HG03045 (cell line): Measurements from ENCODE around the gene FLT1.

Experiments
- ATAC-seq: cut with Tn5 transposase; IDR thresholded peaks from one replicate; pipeline ENCODE4 v1.9.1; 2021; ENCODE audit warnings: mild to moderate bottlenecking, moderate library complexity; ENCODE audit not compliant: unreplicated experiment

FLT1 gene

DNA sequence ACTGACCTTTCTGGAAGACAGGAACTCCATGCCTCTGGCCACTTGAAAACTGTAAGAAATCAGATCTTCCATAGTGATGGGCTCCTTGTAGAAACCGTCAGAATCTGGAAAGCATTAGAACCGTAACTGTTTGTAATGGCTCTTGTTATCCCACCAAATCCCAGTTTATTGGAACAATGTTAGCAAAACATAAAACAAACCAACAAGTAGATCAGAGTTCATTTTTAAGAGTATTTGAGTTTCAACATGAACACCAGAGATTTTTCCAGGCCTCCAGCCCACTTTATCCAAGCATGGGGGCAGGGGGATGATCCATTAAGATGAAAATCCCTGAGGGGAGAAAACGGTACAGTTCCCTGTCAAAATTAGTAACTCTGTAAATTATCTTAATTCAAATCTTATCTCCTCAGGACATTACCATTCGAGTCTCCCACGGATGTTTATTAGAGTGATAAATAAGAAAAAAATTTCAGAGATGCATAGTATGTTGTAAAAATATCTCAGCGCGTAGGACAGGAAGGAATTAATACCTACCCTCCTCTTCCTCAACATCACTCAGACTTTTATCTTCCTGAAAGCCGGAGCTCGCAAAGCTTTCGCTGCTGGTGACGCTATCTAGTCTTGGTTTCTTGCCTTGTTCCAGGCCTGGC lies 172.5 kb downstream of the FLT1 start:
- ATAC-seq, result no peak

DNA sequence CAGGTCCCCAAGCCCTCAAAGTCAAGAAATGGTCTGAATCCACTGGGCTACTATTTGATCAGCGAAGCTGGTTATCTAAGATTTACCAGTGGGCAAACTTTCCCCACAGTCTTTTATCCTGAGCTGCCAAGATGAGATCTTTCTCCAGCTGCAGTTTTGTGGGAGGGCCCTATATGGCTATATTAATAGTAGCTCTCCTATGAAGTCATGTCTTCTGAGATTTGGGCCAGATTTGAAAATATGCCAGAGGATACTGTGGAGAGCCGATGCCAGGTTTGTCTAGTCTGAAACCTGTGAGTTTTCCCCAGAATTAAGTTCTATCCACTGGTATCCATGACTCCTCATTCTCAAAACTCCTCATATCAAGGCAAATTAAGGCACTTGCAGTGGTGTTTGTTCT lies 173.2 kb downstream of the FLT1 start:
- ATAC-seq, result no peak

DNA sequence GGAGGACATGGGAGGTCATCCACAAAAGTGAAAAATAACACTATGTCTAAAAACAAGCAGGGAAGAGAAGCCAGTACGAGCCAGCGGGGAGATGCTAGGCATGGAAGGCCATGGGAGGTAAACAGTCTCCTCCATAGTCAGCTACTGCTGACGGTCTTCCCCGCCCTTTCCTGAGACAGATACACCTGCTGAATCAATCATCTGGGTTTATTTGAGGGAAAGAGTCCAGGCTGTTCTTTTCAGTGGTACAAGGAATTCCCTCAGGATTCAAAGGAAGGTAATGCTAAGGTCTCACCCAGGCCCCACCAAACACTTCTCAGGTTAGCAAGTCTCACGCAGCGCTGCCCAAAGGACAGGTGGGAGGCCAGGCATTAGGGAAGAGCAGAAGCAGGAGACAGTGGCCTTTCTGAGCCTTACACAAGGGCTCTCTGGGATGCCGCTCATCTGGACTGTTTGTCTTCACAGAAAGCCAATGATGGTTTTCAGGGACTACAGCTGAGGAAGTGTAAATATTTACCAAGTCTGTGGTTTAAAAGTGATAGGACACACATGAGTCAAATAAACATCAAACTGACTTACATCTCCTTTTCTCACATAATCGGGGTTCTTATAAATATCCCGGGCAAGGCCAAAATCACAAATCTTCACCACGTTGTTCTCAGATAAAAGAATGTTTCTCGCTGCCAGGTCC lies 173.9 kb downstream of the FLT1 start:
- ATAC-seq, result no peak

DNA sequence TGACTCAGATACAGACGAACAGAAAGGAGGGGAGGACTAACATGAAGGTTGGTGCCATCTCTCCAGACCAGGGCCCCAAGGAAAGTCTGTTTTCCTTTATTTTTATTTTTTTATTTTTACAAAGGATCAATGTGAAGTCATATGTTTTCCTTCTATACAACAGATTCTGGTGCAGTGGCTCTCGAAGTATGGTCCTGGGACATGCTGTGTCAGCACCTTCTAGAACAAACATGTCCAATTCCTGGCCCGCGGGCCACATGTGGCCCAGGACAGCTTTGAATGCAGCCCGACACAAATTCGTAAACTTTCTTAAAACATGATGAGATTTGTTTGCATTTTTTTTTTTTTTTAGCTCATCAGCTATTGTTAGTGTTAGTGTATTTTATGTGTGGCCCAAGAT lies 174.7 kb downstream of the FLT1 start:
- ATAC-seq, result no peak

DNA sequence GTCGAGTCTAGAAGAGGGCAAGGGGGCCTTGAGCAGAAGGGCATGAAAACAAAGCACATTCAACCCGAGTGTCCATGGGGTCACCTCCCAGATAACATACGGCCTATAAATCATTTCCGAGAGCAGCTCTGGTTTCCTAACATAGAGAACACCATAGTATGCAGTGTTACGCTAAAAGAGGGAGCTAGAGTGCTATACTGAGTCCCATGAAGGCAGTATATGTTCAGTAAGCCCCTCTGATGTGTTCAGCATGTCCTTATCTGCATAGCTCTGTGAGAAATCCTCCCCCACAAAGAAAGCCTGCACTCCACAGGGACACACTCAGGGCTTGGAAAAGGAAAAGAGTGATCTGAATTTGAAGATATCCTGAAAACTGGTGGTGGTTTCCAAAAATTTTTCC lies 175.4 kb downstream of the FLT1 start:
- ATAC-seq, result no peak

DNA sequence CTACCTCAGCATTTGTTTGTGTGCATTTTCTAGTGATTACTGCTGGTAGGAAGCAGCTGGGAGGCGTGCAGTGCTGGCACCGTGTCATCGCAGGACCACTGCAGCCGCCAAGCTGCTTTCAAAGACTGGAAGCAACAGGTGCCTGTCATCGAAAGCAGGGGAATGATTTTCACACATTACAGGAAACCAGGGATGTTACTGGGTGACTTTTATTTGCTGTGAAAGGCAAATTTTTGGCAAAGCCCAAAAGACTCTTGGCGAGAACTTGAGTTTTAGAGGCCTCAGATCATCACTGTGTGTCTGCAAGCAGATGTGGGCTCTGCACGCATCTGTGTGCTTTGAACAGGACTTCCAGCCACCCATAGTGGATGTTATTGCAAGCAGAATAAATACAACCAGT lies 176.4 kb downstream of the FLT1 start:
- no peak for ATAC-seq

DNA sequence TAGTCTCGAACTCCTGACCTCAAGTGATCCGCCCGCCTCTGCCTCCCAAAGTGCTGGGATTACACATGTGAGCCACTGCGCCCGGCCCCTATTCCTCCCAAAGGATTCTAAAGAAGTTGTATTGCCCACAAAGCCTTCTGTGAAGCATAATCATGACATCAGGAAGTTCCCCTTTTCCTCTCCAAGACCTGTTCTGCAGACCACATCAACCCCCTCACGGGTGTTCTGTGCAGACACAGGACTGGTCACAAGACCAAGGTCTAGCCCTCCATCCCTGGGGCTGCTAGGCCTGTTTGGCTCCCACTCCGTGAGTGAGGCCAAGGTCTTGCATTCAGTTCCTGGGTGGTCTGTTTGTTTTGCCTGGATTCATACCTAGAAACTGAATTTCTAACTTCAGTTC lies 178.1 kb downstream of the FLT1 start:
- no peak for ATAC-seq

DNA sequence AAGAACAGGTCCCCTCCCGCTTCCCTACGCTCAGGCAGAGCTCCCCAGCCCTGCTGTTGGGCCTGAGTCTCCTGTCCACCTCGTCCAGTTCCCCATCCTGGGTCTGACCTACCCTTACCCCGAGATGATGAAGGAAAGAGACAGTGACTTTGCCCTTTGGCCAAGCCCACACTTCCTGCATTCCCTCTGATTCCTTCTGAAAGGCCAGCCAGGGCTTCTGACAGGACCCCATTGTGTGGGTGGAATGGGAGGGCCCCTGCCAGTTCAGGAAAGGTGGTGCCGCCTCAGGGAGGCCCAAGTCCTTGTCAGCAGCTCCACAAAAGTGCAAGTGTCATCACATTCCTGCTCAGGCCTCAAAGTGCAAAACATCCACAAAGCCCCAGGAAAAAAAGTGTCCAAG lies 178.8 kb downstream of the FLT1 start:
- no peak for ATAC-seq

DNA sequence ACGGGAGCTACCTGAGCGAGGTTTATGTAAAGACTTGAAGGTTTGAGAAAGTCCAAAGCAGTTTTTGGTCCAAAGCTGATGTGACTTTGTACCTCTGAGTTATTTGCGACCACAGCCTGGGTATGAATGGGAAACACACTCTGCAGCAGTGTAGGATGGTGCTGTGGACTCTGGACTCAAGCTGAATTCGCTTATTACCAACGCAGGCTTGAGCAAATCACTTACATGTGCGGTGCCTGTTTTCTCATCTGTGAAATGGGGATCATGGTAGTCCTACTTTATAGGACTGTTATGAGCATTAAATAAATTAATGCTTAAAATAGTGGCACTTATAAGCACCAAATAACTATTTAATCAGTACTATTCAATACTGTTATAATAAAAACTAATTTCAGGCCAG lies 180.0 kb downstream of the FLT1 start:
- no peak for ATAC-seq

DNA sequence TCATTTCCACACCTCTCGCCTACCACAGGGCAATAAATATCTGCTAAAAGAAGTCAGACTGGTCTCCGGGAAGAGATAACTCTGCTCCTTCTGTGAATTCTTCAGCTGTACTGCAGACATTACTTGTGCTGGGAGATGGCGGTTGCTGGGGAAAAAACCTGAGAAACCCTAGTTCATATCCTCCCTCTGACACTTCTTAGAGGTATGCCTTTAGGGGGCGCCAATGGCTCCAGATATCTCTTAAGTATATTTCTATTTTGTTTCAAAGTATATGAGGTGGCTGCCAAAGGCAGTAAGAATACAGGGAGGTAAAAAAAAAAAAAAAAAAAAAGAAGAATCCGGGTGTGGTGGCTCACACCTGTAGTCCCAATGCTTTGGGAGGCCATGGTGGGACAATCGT lies 181.3 kb downstream of the FLT1 start:
- no peak for ATAC-seq

DNA sequence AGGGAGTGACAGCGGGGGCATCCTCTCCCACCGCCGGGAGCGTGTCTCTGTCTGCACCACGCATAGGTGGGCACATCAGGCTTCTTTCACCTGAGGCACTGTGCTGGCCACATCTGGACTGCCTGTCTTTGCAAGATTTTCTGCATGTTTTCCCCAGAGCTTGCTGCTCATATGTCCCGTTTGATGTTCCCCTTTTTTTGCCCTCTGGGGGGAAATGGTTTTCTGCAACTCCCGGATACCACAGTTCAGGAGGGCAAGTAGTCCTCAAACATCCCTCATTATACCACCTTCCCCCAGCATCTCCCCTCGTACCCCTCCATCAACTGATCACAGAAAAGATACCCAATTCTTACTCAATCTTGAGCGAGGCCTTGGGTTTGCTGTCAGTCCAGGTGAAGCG lies 188.6 kb downstream of the FLT1 start:
- ATAC-seq, result no peak

DNA sequence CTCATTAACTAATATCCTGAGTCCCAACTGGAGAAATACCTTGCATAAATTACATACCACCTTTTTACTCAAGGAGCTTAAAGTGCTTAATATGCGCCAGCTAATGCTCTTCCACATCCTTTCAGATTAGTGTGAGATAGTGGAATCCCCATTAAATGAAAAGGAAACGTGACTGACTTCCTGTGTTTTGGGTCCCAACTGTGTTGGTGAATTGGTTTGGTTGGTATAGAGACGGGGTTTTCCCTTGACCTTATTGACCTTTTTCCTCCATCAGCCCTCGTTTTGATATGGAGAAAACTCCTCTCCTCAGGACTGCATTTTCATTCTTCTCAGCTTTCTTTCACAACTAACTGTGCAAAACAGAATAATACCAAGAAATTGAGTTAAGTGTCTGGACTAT lies 193.1 kb downstream of the FLT1 start:
- no peak for ATAC-seq

DNA sequence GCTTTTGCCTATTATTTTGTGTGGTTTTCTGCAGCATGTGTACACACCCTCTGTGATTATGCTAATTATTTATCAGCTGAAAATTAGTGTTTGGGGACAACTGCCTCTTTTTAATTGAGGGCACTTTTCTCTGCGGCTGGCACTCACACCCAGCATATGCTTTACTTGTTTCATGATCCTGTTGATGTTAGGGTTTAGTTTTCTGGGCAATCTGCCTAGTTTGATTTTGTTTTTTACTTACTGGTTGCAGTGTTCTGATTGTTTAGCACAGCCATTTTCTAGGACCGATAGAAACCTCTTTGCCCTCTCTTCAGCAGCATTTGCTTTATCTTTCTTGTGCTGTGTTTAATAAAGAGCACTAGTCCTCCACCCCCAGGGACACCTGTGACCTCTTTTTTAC lies 195.0 kb downstream of the FLT1 start:
- no peak for ATAC-seq

DNA sequence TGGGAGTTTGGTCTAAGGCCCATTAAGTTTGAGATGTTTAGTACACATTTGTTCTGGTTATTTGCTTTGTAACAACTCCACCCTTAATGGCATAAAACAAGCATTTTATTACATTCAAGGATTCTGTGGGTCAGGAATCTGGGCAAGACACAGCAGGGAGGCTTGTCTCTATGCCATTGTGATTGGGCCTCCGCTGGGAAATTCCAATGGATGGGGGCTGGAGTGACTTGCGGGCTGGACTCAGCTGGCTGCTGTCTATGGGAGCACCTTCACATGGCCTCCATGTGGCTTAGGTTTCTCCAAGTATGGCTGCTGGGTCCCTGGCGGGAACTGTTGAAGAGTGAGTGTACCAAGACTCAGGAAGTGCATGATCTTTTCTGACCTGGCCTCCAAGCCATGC lies 197.6 kb downstream of the FLT1 start:
- no peak for ATAC-seq

DNA sequence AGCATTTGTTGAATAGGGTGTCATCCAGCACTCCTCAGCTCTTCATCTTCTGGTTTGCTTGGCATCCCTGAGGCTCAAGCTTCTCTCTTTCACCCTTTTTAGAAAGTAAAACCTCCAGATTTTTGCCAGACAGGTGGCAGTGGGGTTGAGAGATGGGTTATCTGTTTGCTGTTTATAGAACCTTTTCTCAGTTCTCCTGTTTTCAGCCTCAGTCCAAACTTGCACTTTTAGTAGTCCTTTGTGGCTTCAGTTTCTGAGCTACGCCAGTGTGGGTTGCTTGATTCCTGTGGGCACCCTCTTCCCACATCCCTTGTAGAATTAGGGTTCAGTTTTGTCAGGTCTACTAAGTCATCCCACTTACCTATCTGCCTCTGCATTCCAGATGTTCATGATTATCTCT lies 208.7 kb downstream of the FLT1 start:
- ATAC-seq, result no peak

DNA sequence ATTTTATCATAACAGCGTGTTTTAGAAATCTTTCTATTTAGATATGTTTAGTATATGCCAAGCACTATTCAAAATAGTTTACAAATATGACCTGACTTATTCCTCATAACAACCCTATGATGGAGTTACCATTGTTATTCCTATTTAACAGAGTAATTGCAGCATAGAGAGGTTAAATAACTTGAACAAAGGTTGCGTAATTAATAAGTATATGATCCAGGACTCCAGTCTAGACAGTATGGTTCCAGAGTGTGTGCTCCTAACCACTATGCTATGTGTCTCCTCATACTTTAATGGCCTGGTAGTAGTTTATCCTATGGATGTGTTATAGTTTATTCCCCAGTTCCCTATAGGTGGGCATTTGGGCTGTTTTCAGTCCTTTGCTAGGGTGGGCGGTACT lies 211.3 kb downstream of the FLT1 start:
- ATAC-seq, result no peak

DNA sequence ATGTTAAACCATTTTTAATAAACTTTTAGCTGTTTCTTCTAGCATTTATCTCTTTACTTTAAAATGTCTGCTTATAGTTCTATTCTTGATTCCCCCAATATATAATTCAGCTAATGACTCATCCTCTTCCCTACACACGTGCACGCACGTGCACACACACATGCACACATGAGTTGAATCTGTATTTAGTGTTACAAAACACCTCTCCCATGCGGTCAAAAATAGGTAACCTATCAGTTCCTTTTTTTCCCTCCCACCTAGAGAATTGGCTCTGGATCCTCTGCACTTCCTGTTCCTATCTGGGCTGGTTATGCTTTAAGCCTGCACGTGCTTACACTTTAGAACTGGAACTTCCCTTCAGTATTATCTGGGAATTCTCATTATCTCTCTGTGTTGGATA lies 212.5 kb downstream of the FLT1 start:
- ATAC-seq, result no peak

DNA sequence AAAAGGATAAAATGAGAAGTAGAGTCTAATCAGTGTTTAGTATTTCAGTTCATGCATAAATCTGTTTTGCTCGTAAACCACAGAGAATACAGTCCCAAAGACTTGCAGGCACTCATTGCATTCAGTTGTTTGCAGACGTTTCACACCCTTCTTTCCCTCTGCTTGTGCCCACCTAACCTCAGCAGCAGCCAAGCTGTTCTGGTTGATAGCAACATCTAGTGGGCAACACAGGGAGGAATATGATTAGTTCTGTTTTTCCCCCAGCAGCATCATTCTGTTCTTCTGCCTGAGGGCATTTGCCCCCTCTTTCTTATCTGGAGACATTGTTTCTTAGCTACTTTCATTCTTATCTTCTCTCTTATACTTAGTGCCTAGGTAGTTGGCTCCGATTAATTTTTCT lies 221.0 kb downstream of the FLT1 start:
- no peak for ATAC-seq

DNA sequence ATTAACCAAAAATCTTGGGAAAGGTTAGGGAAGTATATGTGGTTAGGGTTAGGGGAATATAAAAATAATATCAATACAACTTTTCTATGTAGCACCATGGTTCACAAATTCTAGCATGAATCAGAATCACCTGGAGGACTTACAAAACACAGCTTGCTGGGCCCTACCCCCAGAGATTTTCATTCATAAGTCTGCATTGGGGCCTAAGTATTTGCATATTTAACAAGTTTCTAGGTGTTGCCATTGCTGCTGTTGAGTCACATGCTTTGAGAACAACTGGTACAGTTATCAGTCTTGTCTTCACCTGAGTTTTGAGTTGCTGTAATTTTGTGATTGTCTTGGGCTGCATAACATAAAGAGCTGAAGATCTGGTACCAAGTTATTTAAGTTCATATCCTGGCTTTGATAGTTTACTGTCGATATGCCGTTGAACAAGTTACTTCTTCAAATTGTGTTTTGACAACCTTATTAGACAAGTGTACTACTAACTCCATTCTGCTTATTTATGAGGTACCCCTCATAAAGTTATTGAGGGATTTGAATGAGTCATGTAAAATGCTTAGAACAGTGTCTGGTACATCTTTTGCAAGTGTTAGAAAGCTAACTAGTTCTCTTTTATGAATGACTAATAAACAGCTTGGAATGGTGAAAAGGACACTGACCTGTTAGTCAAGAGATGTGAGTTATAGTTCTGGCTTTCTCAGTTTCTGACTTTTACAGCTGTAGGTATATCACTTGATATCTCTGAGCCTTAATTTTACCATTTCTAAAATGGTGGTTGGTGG lies 223.7 kb downstream of the FLT1 start:
- ATAC-seq, result no peak

DNA sequence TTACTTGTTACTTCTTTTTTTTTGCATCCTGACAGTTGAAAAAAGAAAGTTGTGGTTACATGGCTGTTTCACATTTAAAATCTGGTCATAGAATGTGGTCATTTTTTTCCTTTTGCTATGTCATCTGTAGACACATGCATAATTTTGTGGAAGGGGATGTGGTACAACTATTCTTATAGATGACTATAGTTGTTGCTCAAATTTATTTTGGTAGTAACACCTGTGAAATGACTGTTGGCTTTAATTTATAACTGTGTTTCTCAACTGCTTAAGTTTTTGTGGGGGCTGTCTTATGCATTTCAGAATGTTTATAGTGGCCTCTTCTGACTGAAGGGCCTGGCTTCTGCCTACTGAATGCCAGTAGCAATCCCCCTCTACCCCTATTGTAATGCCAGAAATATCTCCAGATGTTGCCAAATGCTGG lies 226.1 kb downstream of the FLT1 start:
- peak; percentile 99 for ATAC-seq

DNA sequence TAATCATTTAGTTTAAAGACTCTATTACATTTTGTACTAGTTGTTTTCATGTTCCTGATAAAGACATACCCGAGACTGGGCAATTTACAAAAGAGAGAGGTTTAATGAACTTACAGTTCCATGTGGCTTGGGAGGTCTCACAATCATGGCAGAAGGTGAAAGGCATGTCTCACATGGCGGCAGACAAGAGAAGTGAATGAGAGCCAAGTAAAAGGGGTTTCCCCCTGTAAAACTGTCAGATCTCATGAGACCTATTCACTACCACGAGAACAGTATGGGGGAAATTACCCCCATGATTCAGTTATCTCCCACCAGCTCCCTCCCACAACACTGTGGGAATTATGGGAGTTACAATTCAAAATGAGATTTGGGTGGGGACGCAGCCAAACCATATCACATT lies 227.4 kb downstream of the FLT1 start:
- ATAC-seq, result no peak

DNA sequence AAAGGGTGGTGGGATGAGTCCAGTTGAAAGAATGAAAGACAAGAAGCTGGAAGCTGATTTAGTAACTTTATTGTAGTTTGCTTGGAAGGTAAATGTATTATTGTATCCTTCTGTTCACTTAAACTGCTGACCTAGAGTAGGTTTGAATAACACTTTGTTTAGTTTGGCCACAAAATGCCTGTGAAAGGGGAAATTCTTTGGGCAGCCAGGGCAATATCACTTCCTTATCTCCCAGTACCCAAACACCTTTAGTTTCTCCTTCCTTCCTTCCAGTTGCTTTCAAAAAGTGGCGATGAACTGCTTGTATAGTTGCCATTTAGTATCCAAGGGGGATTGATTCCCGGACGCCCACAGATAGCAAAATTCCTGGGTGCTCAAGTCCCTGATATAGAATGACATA lies 236.5 kb downstream of the FLT1 start:
- no peak for ATAC-seq
